ENCODE data around the gene LAMTOR2. TPM values are rescaled to one million over a fixed set of nuclear protein-coding genes. Genes with fewer than 3 reads are reported as not detected.
"Not testable (repeated sequence)": the region's sequence is repeated elsewhere in the genome, so short reads cannot be mapped to it uniquely, and the experiment has no call there.

Gene LAMTOR2
- total RNA-seq, 1 donor from 2014 or later = 69.9 TPM

GRCh38 chr1:156026588-156026987, 28.0 kb upstream of the LAMTOR2 start:
- Mint-ChIP-seq H3K27ac (no peak overlapping the region), H3K27me3 (peaks cover 4% of the 10 kb centered on the region), H3K4me3 (no peak overlapping the region), H3K9me3 (no peaks in the 10 kb centered on the region), H3K36me3 (ENCODE audit: low read depth) (no peaks in the 10 kb centered on the region), H3K4me1 (peaks cover 8% of the 10 kb centered on the region)
- intact Hi-C loops (cut with micrococcal nuclease) = loop anchor here (1.0 kb wide), 1 partner anchor 40 kb away; no protein-coding TSS in a partner anchor
- no peak for DNase-seq

- intact Hi-C loops (cut with micrococcal nuclease) = no loop called here
- H3K27ac Mint-ChIP-seq = no peak overlapping the region
- H3K36me3 Mint-ChIP-seq (ENCODE audit: low read depth) = peaks cover 7% of the 10 kb centered on the region
These were observed 21.6 kb upstream of the LAMTOR2 start for GRCh38 chr1:156033011-156033410.

GRCh38 chr1:156034991-156035390, 19.6 kb upstream of the LAMTOR2 start:
- H3K27ac Mint-ChIP-seq; DNase-seq; H3K4me1 Mint-ChIP-seq; H3K9me3 Mint-ChIP-seq; H3K4me3 Mint-ChIP-seq; H3K27me3 Mint-ChIP-seq; H3K36me3 Mint-ChIP-seq (ENCODE audit: low read depth); intact Hi-C loops (cut with micrococcal nuclease): not testable (repeated sequence)

More at GRCh38 chr1:156033011-156033410, 21.6 kb upstream of the LAMTOR2 start:
- Mint-ChIP-seq H3K27me3 (no peaks in the 10 kb centered on the region), H3K4me3 (no peak overlapping the region), H3K9me3 (no peaks in the 10 kb centered on the region), H3K4me1 (peaks cover 3% of the 10 kb centered on the region)
- DNase-seq = no peak

GRCh38 chr1:156042828-156043227, 11.8 kb upstream of the LAMTOR2 start:
- no peak for DNase-seq
- Mint-ChIP-seq H3K4me1 (peaks cover 11% of the 10 kb centered on the region), H3K4me3 (no peak overlapping the region), H3K27ac (no peak overlapping the region), H3K36me3 (ENCODE audit: low read depth) (peaks cover 27% of the 10 kb centered on the region), H3K27me3 (no peaks in the 10 kb centered on the region), H3K9me3 (no peaks in the 10 kb centered on the region)
- intact Hi-C loops (cut with micrococcal nuclease) = no loop called here

GRCh38 chr1:156045076-156045475, 9.5 kb upstream of the LAMTOR2 start:
- no peak overlapping the region for H3K4me3 Mint-ChIP-seq
- peaks cover 11% of the 10 kb centered on the region for H3K4me1 Mint-ChIP-seq
- H3K9me3 Mint-ChIP-seq = no peaks in the 10 kb centered on the region
- DNase-seq = no peak
- H3K36me3 Mint-ChIP-seq (ENCODE audit: low read depth) = peaks cover 40% of the 10 kb centered on the region
- H3K27me3 Mint-ChIP-seq = no peaks in the 10 kb centered on the region
- H3K27ac Mint-ChIP-seq = no peak overlapping the region
- intact Hi-C loops (cut with micrococcal nuclease) = no loop called here

GRCh38 chr1:156048663-156049258, 5.8 kb upstream of the LAMTOR2 start:
- H3K4me3 Mint-ChIP-seq = no peak overlapping the region
- H3K27ac Mint-ChIP-seq = no peak overlapping the region
- intact Hi-C loops (cut with micrococcal nuclease) = no loop called here
- no peaks in the 10 kb centered on the region for H3K27me3 Mint-ChIP-seq
- no peaks in the 10 kb centered on the region for H3K9me3 Mint-ChIP-seq
- H3K4me1 Mint-ChIP-seq = peaks cover 27% of the 10 kb centered on the region
- peaks cover 32% of the 10 kb centered on the region for H3K36me3 Mint-ChIP-seq (ENCODE audit: low read depth)
- DNase-seq = no peak

- H3K9me3 Mint-ChIP-seq = no peaks in the 10 kb centered on the region
- H3K27ac Mint-ChIP-seq = no peak overlapping the region
- no peaks in the 10 kb centered on the region for H3K27me3 Mint-ChIP-seq
- peaks cover 25% of the 10 kb centered on the region for H3K36me3 Mint-ChIP-seq (ENCODE audit: low read depth)
- no peak for DNase-seq
- H3K4me1 Mint-ChIP-seq = peaks cover 24% of the 10 kb centered on the region
- intact Hi-C loops (cut with micrococcal nuclease) = loop anchor here (5.0 to 10.0 kb wide), 4 partner anchors 46 to 674 kb away; partner anchors contain the start of genes CCT3, ISG20L2, MEF2D and METTL25B
- no peak overlapping the region for H3K4me3 Mint-ChIP-seq
These were observed 4.2 kb upstream of the LAMTOR2 start for GRCh38 chr1:156050376-156050775.

- Mint-ChIP-seq H3K27ac (no peak overlapping the region), H3K27me3 (no peaks in the 10 kb centered on the region), H3K36me3 (ENCODE audit: low read depth) (peaks cover 24% of the 10 kb centered on the region), H3K4me3 (no peak overlapping the region), H3K4me1 (peaks cover 27% of the 10 kb centered on the region), H3K9me3 (no peaks in the 10 kb centered on the region)
- DNase-seq = no peak
- intact Hi-C loops (cut with micrococcal nuclease) = loop anchor here (5.0 to 10.0 kb wide), 4 partner anchors 46 to 674 kb away; partner anchors contain the start of genes CCT3, ISG20L2, MEF2D and METTL25B
These were observed 3.4 kb upstream of the LAMTOR2 start for GRCh38 chr1:156051011-156051725.

GRCh38 chr1:156052862-156053767, 1.5 kb upstream of the LAMTOR2 start:
- intact Hi-C loops (cut with micrococcal nuclease) = loop anchor here (1.0 to 10.0 kb wide), 5 partner anchors 32 to 672 kb away; partner anchors contain the start of genes CCT3, ISG20L2, MEF2D and METTL25B
- peaks cover 30% of the 10 kb centered on the region for H3K4me1 Mint-ChIP-seq
- peak overlapping the region; percentile 98 for H3K4me3 Mint-ChIP-seq
- H3K27ac Mint-ChIP-seq = peak overlapping the region; percentile 95
- peaks cover 34% of the 10 kb centered on the region for H3K36me3 Mint-ChIP-seq (ENCODE audit: low read depth)
- H3K27me3 Mint-ChIP-seq = no peaks in the 10 kb centered on the region
- no peaks in the 10 kb centered on the region for H3K9me3 Mint-ChIP-seq
- DNase-seq = peak; percentile 92

- Mint-ChIP-seq H3K4me3 (peak within 1 kb of the TSS; percentile 98), H3K4me1 (peaks cover 30% of the 10 kb centered on the region), H3K27ac (peak within 1 kb of the TSS; percentile 95), H3K27me3 (no peaks in the 10 kb centered on the region), H3K9me3 (no peaks in the 10 kb centered on the region), H3K36me3 (ENCODE audit: low read depth) (peaks cover 38% of the 10 kb centered on the region)
- peak; percentile 95 for DNase-seq
- intact Hi-C loops (cut with micrococcal nuclease) = loop anchor here (1.0 to 10.0 kb wide), 11 partner anchors 28 to 671 kb away; partner anchors contain the start of genes CCT3, ISG20L2, KHDC4 and MEF2D
These were observed 648 bp upstream of the LAMTOR2 start, which contains the start of gene UBQLN4 for GRCh38 chr1:156053768-156054499. Gene UBQLN4 (minus strand): TSS chr1:156053798. CDS start chr1:156053701, 97 bp downstream.

GRCh38 chr1:156055281-156056048, 883 bp downstream of the LAMTOR2 start:
- peaks cover 29% of the 10 kb centered on the region for H3K4me1 Mint-ChIP-seq
- no peaks in the 10 kb centered on the region for H3K9me3 Mint-ChIP-seq
- peak overlapping the region; percentile 97 for H3K4me3 Mint-ChIP-seq
- no peak for DNase-seq
- H3K27ac Mint-ChIP-seq = peak overlapping the region; percentile 89
- peaks cover 27% of the 10 kb centered on the region for H3K36me3 Mint-ChIP-seq (ENCODE audit: low read depth)
- H3K27me3 Mint-ChIP-seq = no peaks in the 10 kb centered on the region
- intact Hi-C loops (cut with micrococcal nuclease) = loop anchor here (2.0 to 10.0 kb wide), 5 partner anchors 51 to 669 kb away; partner anchors contain the start of genes ISG20L2, MEF2D, METTL25B and RIT1

- no peak for DNase-seq
- H3K4me3 Mint-ChIP-seq = no peak overlapping the region
- no peaks in the 10 kb centered on the region for H3K9me3 Mint-ChIP-seq
- peaks cover 29% of the 10 kb centered on the region for H3K4me1 Mint-ChIP-seq
- intact Hi-C loops (cut with micrococcal nuclease) = loop anchor here (10.0 kb wide), 3 partner anchors 52 to 668 kb away; partner anchors contain the start of genes ISG20L2, MEF2D and METTL25B
- no peaks in the 10 kb centered on the region for H3K27me3 Mint-ChIP-seq
- no peak overlapping the region for H3K27ac Mint-ChIP-seq
- peaks cover 22% of the 10 kb centered on the region for H3K36me3 Mint-ChIP-seq (ENCODE audit: low read depth)
These were observed 1.8 kb downstream of the LAMTOR2 start for GRCh38 chr1:156056326-156056849.
